WTC11 (cell line): Measurements from ENCODE around the gene KCNMA1. TPM values are rescaled to one million over a fixed set of nuclear protein-coding genes. Genes with fewer than 3 reads are reported as not detected.

ENCODE experiments used
- ATAC-seq: fragments of 200-7000 bp; cut with Tn5 transposase; 2 replicates; pipeline ENCODE4 v1.10.0; 2021; ENCODE audit warnings: mild to moderate bottlenecking, moderate library complexity
- CTCF ChIA-PET: fragments of 300-600 bp; sonication (Branson Sonifier 250); formaldehyde crosslinking; loops from one replicate; lab custom pipeline; 2021; ENCODE audit warnings: antibody characterized with exemption; lab: Charles Lee
- POLR2A ChIA-PET: fragments of 350-600 bp; sonication (Branson Sonifier 250); formaldehyde crosslinking; loops from one replicate; lab custom pipeline; 2021; ENCODE audit warnings: antibody characterized with exemption; lab: Charles Lee
- DNase-seq: peaks from one replicate; pipeline ENCODE4 v3.0.0; 2021; ENCODE audit warnings: low spot score
- H3K27ac Mint-ChIP-seq: 2 replicates; pipeline ENCODE4 v1.8.0; 2021; ENCODE audit warnings: mixed read lengths
- H3K27me3 Mint-ChIP-seq: 2 replicates; pipeline ENCODE4 v1.8.0; 2021; ENCODE audit warnings: low read depth, mild to moderate bottlenecking, moderate library complexity, mixed read lengths
- H3K36me3 Mint-ChIP-seq: 2 replicates; pipeline ENCODE4 v1.8.0; 2021; ENCODE audit warnings: mixed read lengths
- H3K4me1 Mint-ChIP-seq: 2 replicates; pipeline ENCODE4 v1.8.0; 2022; ENCODE audit warnings: mixed read lengths
- H3K4me3 Mint-ChIP-seq: 2 replicates; pipeline ENCODE4 v1.8.0; 2021; ENCODE audit warnings: mild to moderate bottlenecking, moderate library complexity, mixed read lengths
- H3K9me3 Mint-ChIP-seq: 2 replicates; pipeline ENCODE4 v1.8.0; 2021; ENCODE audit warnings: mixed read lengths
- ELF4 ChIP-seq: sonication (generic); formaldehyde crosslinking; IDR thresholded peaks from 2 replicates; pipeline ENCODE4 v1.8.1; 2022; ENCODE audit warnings: low read depth, mild to moderate bottlenecking, moderate library complexity, missing genetic modification reagents
- ETV6 ChIP-seq: sonication (generic); formaldehyde crosslinking; IDR thresholded peaks from 2 replicates; pipeline ENCODE4 v1.8.1; 2022; ENCODE audit warnings: mild to moderate bottlenecking, missing genetic modification reagents
- FOXJ3 ChIP-seq: sonication (generic); formaldehyde crosslinking; IDR thresholded peaks from 2 replicates; pipeline ENCODE4 v1.9.0; 2021; ENCODE audit warnings: missing genetic modification reagents, mild to moderate bottlenecking, borderline replicate concordance
- GABPB1 ChIP-seq: sonication (generic); formaldehyde crosslinking; IDR thresholded peaks from 2 replicates; pipeline ENCODE4 v1.8.1; 2023; ENCODE audit warnings: mild to moderate bottlenecking, missing genetic modification reagents
- GTF2I ChIP-seq: fragments of 250-450 bp; sonication (Bioruptor Pico); conservative IDR thresholded peaks from 2 replicates; pipeline ENCODE4 v1.4.0; 2021; ENCODE audit warnings: mild to moderate bottlenecking
- JAZF1 ChIP-seq: fragments of 250-450 bp; sonication (Bioruptor Pico); IDR thresholded peaks from 2 replicates; pipeline ENCODE4 v1.9.0; 2021; ENCODE audit warnings: moderate library complexity, mild to moderate bottlenecking, inconsistent platforms
- KAT7 ChIP-seq: sonication (generic); formaldehyde crosslinking; IDR thresholded peaks from 2 replicates; pipeline ENCODE4 v1.8.1; 2023; ENCODE audit warnings: missing genetic modification reagents, mild to moderate bottlenecking, borderline replicate concordance
- MAX ChIP-seq: sonication (generic); formaldehyde crosslinking; IDR thresholded peaks from 2 replicates; pipeline ENCODE4 v1.8.0; 2022; ENCODE audit warnings: mild to moderate bottlenecking, missing genetic modification reagents
- NR2C2 ChIP-seq: sonication (generic); formaldehyde crosslinking; IDR thresholded peaks from 2 replicates; pipeline ENCODE4 v1.8.0; 2022; ENCODE audit warnings: mild to moderate bottlenecking, missing genetic modification reagents
- PRRX2 ChIP-seq: fragments of 250-450 bp; sonication (Bioruptor Pico); IDR thresholded peaks from 2 replicates; pipeline ENCODE4 v1.8.0; 2021; ENCODE audit warnings: mild to moderate bottlenecking
- RELA ChIP-seq: sonication (generic); formaldehyde crosslinking; IDR thresholded peaks from 2 replicates; pipeline ENCODE4 v1.8.1; 2022; ENCODE audit warnings: missing genetic modification reagents, mild to moderate bottlenecking, borderline replicate concordance
- SOX15 ChIP-seq: fragments of 250-450 bp; sonication (Bioruptor Pico); IDR thresholded peaks from 2 replicates; pipeline ENCODE4 v1.9.0; 2021; ENCODE audit warnings: mild to moderate bottlenecking
- TEAD4 ChIP-seq: sonication (generic); formaldehyde crosslinking; IDR thresholded peaks from 2 replicates; pipeline ENCODE4 v1.8.0; 2022; ENCODE audit warnings: mild to moderate bottlenecking, missing genetic modification reagents
- ZNF396 ChIP-seq: fragments of 250-450 bp; sonication (Bioruptor Pico); IDR thresholded peaks from 2 replicates; pipeline ENCODE4 v1.8.0; 2021; ENCODE audit warnings: mild to moderate bottlenecking, moderate library complexity, borderline replicate concordance
- ZNF416 ChIP-seq: fragments of 250-450 bp; sonication (Bioruptor Pico); IDR thresholded peaks from 2 replicates; pipeline ENCODE4 v1.9.0; 2021; ENCODE audit warnings: mild to moderate bottlenecking, inconsistent platforms
- total RNA-seq: library from RNA; stranded (reverse); gene quantifications from 3 replicates; pipeline ENCODE4 v1.2.3, GENCODE V29; 2021
- TF ChIP-seq, protein P1 (sequence below): fragments of 200-600 bp; IDR thresholded peaks from 2 replicates; pipeline ENCODE4 v1.8.0; 2022; ENCODE audit warnings: antibody characterized with exemption
- TF ChIP-seq, protein P2 (sequence below): fragments of 250-450 bp; sonication (Bioruptor Pico); IDR thresholded peaks from 2 replicates; pipeline ENCODE4 v1.8.0; 2021; ENCODE audit warnings: mild to moderate bottlenecking
- TF ChIP-seq, protein P3 (sequence below): sonication (generic); formaldehyde crosslinking; IDR thresholded peaks from 2 replicates; pipeline ENCODE4 v1.8.1; 2022; ENCODE audit warnings: low read depth, mild to moderate bottlenecking, moderate library complexity, missing genetic modification reagents, borderline replicate concordance
- TF ChIP-seq, protein P4 (sequence below): fragments of 250-450 bp; sonication (Bioruptor Pico); IDR thresholded peaks from 2 replicates; pipeline ENCODE4 v1.9.0; 2021; ENCODE audit warnings: mild to moderate bottlenecking, borderline replicate concordance
- TF ChIP-seq, protein P5 (sequence below): sonication (generic); formaldehyde crosslinking; IDR thresholded peaks from 2 replicates; pipeline ENCODE4 v1.8.0; 2022; ENCODE audit warnings: mild to moderate bottlenecking, missing genetic modification reagents

The KCNMA1 gene
- total RNA-seq, 1 experiment from 2014 or later, result 7.3 TPM

DNA sequence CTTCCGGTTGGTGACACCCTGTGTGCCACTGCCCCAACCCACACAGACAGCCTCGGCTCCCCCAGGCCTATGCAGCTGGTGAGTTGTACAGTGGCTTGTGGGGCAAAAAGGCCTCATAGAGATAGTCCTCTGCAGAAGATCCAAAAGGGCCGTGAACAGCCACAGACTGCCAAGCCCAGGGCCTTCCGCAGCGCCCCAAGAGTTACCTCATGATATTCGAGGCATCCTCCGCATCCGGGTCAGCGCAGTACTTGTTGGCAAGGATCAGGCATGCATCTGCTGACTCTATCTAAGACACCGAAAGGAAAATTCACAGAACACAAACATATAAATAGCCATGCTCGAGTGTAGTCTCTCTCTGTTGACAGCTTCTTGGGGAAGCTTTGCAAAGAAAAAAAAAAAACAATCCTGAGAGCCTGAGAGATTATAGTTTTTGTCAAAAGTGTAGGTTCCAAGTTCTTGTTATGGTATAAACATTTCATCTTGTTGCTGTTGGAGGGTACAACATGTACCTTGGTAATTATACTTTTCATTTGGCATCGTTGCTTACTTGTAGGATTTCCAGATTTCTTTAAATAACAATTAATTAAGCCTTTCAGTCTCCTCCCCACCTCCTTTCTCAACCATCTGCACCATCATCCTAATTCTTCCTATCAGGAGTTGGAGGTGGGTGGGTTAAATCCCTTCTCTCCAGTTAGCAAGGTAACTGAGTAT, 553.0 kb downstream of the KCNMA1 start:
- Mint-ChIP-seq H3K27me3 (peaks cover 5% of the 10 kb centered on the region; the same call in 1 of the 2 replicates), H3K36me3 (no peaks in the 10 kb centered on the region)
- TF ChIP-seq, protein P1, sequence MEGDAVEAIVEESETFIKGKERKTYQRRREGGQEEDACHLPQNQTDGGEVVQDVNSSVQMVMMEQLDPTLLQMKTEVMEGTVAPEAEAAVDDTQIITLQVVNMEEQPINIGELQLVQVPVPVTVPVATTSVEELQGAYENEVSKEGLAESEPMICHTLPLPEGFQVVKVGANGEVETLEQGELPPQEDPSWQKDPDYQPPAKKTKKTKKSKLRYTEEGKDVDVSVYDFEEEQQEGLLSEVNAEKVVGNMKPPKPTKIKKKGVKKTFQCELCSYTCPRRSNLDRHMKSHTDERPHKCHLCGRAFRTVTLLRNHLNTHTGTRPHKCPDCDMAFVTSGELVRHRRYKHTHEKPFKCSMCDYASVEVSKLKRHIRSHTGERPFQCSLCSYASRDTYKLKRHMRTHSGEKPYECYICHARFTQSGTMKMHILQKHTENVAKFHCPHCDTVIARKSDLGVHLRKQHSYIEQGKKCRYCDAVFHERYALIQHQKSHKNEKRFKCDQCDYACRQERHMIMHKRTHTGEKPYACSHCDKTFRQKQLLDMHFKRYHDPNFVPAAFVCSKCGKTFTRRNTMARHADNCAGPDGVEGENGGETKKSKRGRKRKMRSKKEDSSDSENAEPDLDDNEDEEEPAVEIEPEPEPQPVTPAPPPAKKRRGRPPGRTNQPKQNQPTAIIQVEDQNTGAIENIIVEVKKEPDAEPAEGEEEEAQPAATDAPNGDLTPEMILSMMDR, result no peak
- no peak for TF ChIP-seq FOXJ3 (CRISPR knock-in tag)
- no peak for TF ChIP-seq GTF2I (CRISPR knock-in tag)
- no peak for TF ChIP-seq GABPB1 (CRISPR knock-in tag)
- no peak for TF ChIP-seq TEAD4 (CRISPR knock-in tag)
- no peak for TF ChIP-seq MAX (CRISPR knock-in tag)
- TF ChIP-seq, protein P2, sequence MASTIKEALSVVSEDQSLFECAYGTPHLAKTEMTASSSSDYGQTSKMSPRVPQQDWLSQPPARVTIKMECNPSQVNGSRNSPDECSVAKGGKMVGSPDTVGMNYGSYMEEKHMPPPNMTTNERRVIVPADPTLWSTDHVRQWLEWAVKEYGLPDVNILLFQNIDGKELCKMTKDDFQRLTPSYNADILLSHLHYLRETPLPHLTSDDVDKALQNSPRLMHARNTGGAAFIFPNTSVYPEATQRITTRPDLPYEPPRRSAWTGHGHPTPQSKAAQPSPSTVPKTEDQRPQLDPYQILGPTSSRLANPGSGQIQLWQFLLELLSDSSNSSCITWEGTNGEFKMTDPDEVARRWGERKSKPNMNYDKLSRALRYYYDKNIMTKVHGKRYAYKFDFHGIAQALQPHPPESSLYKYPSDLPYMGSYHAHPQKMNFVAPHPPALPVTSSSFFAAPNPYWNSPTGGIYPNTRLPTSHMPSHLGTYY (CRISPR knock-in tag), result no peak
- TF ChIP-seq ETV6 (CRISPR knock-in tag), result no peak
- no peak for TF ChIP-seq PRRX2 (CRISPR knock-in tag)
- TF ChIP-seq KAT7 (CRISPR knock-in tag), result no peak
- TF ChIP-seq RELA (CRISPR knock-in tag), result no peak
- TF ChIP-seq SOX15 (CRISPR knock-in tag), result no peak
- no peak for TF ChIP-seq ZNF416 (CRISPR knock-in tag)
- TF ChIP-seq, protein P3, sequence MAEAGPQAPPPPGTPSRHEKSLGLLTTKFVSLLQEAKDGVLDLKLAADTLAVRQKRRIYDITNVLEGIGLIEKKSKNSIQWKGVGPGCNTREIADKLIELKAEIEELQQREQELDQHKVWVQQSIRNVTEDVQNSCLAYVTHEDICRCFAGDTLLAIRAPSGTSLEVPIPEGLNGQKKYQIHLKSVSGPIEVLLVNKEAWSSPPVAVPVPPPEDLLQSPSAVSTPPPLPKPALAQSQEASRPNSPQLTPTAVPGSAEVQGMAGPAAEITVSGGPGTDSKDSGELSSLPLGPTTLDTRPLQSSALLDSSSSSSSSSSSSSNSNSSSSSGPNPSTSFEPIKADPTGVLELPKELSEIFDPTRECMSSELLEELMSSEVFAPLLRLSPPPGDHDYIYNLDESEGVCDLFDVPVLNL (CRISPR knock-in tag), result no peak
- TF ChIP-seq ELF4, result no peak
- TF ChIP-seq JAZF1 (CRISPR knock-in tag), result no peak
- TF ChIP-seq ZNF396 (CRISPR knock-in tag), result no peak
- TF ChIP-seq, all 79 proteins: peak for 0
- Mint-ChIP-seq H3K9me3 (peaks cover 3% of the 10 kb centered on the region; the same call in 1 of the 2 replicates), H3K4me1 (peaks cover 49% of the 10 kb centered on the region), H3K4me3 (no peak overlapping the region), H3K27ac (no peak overlapping the region)
- ChIA-PET CTCF (interaction anchor here (0.6 kb wide), 1 partner anchor 452 kb away, joined by 3 read pairs; no protein-coding TSS in a partner anchor), POLR2A (no interaction called here)
- DNase-seq (no peak), ATAC-seq (no peak)

GRCh38 chr10:77082601-77083252, 554.9 kb downstream of the KCNMA1 start:
- Mint-ChIP-seq H3K27me3 (peaks cover 8% of the 10 kb centered on the region; the same call in 1 of the 2 replicates), H3K36me3 (no peaks in the 10 kb centered on the region), H3K4me3 (no peak overlapping the region; the same call in 1 of the 2 replicates)
- POLR2A ChIA-PET, result no interaction called here
- CTCF ChIA-PET, result interaction anchor here (0.6 to 1.7 kb wide), 13 partner anchors 15 to 780 kb away, joined by 3 to 8 read pairs (median 4); no protein-coding TSS in a partner anchor
- peak; percentile 54; the same call in 1 of the 2 replicates for TF ChIP-seq NR2C2 (CRISPR knock-in tag)
- TF ChIP-seq, protein P1, result peak; percentile 31; the same call in 1 of the 2 replicates
- TF ChIP-seq, protein P4, sequence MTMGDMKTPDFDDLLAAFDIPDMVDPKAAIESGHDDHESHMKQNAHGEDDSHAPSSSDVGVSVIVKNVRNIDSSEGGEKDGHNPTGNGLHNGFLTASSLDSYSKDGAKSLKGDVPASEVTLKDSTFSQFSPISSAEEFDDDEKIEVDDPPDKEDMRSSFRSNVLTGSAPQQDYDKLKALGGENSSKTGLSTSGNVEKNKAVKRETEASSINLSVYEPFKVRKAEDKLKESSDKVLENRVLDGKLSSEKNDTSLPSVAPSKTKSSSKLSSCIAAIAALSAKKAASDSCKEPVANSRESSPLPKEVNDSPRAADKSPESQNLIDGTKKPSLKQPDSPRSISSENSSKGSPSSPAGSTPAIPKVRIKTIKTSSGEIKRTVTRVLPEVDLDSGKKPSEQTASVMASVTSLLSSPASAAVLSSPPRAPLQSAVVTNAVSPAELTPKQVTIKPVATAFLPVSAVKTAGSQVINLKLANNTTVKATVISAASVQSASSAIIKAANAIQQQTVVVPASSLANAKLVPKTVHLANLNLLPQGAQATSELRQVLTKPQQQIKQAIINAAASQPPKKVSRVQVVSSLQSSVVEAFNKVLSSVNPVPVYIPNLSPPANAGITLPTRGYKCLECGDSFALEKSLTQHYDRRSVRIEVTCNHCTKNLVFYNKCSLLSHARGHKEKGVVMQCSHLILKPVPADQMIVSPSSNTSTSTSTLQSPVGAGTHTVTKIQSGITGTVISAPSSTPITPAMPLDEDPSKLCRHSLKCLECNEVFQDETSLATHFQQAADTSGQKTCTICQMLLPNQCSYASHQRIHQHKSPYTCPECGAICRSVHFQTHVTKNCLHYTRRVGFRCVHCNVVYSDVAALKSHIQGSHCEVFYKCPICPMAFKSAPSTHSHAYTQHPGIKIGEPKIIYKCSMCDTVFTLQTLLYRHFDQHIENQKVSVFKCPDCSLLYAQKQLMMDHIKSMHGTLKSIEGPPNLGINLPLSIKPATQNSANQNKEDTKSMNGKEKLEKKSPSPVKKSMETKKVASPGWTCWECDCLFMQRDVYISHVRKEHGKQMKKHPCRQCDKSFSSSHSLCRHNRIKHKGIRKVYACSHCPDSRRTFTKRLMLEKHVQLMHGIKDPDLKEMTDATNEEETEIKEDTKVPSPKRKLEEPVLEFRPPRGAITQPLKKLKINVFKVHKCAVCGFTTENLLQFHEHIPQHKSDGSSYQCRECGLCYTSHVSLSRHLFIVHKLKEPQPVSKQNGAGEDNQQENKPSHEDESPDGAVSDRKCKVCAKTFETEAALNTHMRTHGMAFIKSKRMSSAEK, result no peak
- TF ChIP-seq, protein P5, sequence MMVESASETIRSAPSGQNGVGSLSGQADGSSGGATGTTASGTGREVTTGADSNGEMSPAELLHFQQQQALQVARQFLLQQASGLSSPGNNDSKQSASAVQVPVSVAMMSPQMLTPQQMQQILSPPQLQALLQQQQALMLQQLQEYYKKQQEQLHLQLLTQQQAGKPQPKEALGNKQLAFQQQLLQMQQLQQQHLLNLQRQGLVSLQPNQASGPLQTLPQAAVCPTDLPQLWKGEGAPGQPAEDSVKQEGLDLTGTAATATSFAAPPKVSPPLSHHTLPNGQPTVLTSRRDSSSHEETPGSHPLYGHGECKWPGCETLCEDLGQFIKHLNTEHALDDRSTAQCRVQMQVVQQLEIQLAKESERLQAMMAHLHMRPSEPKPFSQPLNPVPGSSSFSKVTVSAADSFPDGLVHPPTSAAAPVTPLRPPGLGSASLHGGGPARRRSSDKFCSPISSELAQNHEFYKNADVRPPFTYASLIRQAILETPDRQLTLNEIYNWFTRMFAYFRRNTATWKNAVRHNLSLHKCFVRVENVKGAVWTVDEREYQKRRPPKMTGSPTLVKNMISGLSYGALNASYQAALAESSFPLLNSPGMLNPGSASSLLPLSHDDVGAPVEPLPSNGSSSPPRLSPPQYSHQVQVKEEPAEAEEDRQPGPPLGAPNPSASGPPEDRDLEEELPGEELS, result peak; percentile 22; the same call in 1 of the 2 replicates
- TF ChIP-seq, all 79 proteins: peak for 3
- ATAC-seq (peak; percentile 82), DNase-seq (peak; percentile 76)
- Mint-ChIP-seq H3K4me1 (peaks cover 52% of the 10 kb centered on the region), H3K27ac (peak overlapping the region; percentile 87), H3K9me3 (0 out of 2 replicates have a peak, but pooled peaks cover 3% of the 10 kb centered on the region)
